HL-60 (cell line): ENCODE data around the gene SELENOW.
"Not testable (repeated sequence)": the region's sequence is repeated elsewhere in the genome, so short reads cannot be mapped to it uniquely, and the experiment has no call there.

Experiments used
- DNase-seq, 2 experiments: peaks; one replicate each; pipeline ENCODE4 v3.0.0-alpha.2; 2010 to 2020; ENCODE audit warnings: low read depth in 1 of 2, low spot score in 1 of 2
- H3K27ac ChIP-seq: fragments of 250-450 bp; sonication (Bioruptor Pico); replicated peaks from 2 replicates; pipeline ENCODE4 v1.5.1; 2020; ENCODE audit warnings: mild to moderate bottlenecking, moderate library complexity
- H3K27me3 ChIP-seq: fragments of 250-450 bp; sonication (Bioruptor Pico); 2 replicates; pipeline ENCODE4 v1.5.1; 2021; ENCODE audit warnings: mild to moderate bottlenecking, moderate library complexity; ENCODE audit not compliant: insufficient read depth, poor library complexity, severe bottlenecking
- H3K4me3 ChIP-seq: replicated peaks from 2 replicates; pipeline ENCODE4 v1.5.1; 2011; ENCODE audit warnings: mild to moderate bottlenecking, control low read depth, low read length; ENCODE audit not compliant: insufficient read depth
- GABPA ChIP-seq: IDR thresholded peaks from 2 replicates; pipeline ENCODE4 v1.6.1; 2012; ENCODE audit warnings: low read depth
- POLR2AphosphoS5 ChIP-seq: IDR thresholded peaks from 2 replicates; pipeline ENCODE4 v1.6.1; 2012; ENCODE audit warnings: low read depth
- REST ChIP-seq: IDR thresholded peaks from 2 replicates; pipeline ENCODE4 v1.6.1; 2012; ENCODE audit warnings: low read depth; ENCODE audit not compliant: insufficient replicate concordance
- SPI1 ChIP-seq: IDR thresholded peaks from 2 replicates; pipeline ENCODE4 v1.6.1; 2012; ENCODE audit warnings: low read depth, mild to moderate bottlenecking, borderline replicate concordance
- TF ChIP-seq, protein P1 (sequence below): IDR thresholded peaks from one replicate; pipeline ENCODE4 v1.5.1; 2011; ENCODE audit warnings: low read length, control low read depth, inconsistent platforms; ENCODE audit not compliant: insufficient read depth

Gene SELENOW

DNA sequence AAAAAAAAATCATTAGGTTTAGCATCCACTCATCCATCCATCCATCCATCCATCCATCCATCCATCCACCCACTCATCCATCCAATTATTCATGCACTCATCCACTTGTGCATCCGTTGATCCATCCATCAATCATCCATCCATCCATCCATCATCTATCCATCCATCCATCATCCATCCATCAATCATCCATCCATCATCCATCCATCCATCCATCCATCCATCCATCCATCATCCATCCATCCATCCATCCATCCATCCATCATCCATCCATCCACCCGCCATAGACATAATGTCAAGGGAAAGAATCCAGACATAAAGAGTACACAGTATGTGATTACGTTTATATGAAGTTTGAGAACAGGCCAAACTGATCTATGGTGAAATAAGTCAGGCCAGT is 9.0 kb upstream of the SELENOW start:
- TF ChIP-seq GABPA = no peak
- no peak for TF ChIP-seq REST
- TF ChIP-seq SPI1 = no peak
- DNase-seq = no peak
- Histone ChIP-seq H3K27me3 (no peaks in the 10 kb centered on the region), H3K27ac (no peak overlapping the region), H3K4me3 (no peak overlapping the region)

DNA sequence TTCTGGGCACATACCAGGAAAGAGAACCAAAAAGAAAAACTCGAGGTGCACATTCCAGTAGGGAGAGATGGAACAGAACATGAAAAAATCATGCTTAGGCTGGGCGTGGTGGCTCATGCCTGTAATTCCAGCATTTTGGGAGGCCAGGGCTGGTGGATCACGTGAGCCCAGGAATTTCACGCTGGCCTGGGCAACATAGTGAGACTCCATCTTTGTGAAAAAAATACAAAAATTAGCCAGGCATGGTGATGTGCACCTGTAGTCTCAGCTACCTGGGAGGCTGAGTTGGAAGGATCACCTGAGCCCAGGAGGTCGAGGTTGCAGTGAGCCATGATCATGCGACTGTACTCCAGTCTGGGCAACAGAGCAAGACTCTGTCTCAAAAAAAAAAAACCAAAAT is 7.2 kb upstream of the SELENOW start:
- DNase-seq, H3K27ac ChIP-seq: not testable (repeated sequence)

DNA sequence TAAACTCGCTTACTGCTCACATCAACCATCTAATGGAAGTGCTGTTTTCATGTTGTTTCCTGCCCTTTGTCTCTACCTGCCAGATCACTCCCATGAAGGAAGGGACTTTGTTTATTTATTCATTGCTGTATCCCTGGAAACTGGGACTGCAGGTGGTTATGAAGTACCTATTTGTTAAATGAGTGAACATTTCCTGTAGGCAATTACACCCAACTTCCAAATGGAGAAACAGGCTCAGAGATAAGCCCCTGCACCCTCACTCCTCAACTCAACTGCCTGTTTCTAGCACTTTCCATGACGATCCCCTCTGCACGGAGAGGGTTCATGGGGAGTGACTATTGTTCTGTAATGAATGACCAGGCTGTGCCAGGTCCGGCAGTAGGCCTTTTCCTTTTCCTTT is 1.9 kb upstream of the SELENOW start:
- DNase-seq = no peak
- Histone ChIP-seq H3K4me3 (no peak overlapping the region), H3K27me3 (no peaks in the 10 kb centered on the region), H3K27ac (no peak overlapping the region)
- TF ChIP-seq, protein P1, sequence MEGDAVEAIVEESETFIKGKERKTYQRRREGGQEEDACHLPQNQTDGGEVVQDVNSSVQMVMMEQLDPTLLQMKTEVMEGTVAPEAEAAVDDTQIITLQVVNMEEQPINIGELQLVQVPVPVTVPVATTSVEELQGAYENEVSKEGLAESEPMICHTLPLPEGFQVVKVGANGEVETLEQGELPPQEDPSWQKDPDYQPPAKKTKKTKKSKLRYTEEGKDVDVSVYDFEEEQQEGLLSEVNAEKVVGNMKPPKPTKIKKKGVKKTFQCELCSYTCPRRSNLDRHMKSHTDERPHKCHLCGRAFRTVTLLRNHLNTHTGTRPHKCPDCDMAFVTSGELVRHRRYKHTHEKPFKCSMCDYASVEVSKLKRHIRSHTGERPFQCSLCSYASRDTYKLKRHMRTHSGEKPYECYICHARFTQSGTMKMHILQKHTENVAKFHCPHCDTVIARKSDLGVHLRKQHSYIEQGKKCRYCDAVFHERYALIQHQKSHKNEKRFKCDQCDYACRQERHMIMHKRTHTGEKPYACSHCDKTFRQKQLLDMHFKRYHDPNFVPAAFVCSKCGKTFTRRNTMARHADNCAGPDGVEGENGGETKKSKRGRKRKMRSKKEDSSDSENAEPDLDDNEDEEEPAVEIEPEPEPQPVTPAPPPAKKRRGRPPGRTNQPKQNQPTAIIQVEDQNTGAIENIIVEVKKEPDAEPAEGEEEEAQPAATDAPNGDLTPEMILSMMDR = no peak
- TF ChIP-seq REST = no peak
- no peak for TF ChIP-seq POLR2AphosphoS5
- TF ChIP-seq SPI1 = no peak
- no peak for TF ChIP-seq GABPA

More for the DNA sequence above, 7.2 kb upstream of the SELENOW start:
- H3K27me3 ChIP-seq, H3K4me3 ChIP-seq: not testable (repeated sequence)

GRCh38 chr19:47777245-47778048 is 1.1 kb upstream of the SELENOW start:
- H3K27me3 ChIP-seq = not testable (repeated sequence)

GRCh38 chr19:47778954-47779351 is 450 bp downstream of the SELENOW start:
- no peak for TF ChIP-seq GABPA
- no peak for TF ChIP-seq SPI1
- no peak for TF ChIP-seq REST
- TF ChIP-seq, protein P1 = no peak
- TF ChIP-seq POLR2AphosphoS5 = no peak
- peak overlapping the region; percentile 96 for H3K4me3 ChIP-seq
- H3K27ac ChIP-seq = no peak overlapping the region
- DNase-seq = no peak
- H3K27me3 ChIP-seq = no peaks in the 10 kb centered on the region

More at GRCh38 chr19:47777245-47778048, 1.1 kb upstream of the SELENOW start:
- peak overlapping the region; percentile 96 for H3K4me3 ChIP-seq
- H3K27ac ChIP-seq, DNase-seq: not testable (repeated sequence)
